NCI-H226 (cell line): Measurements from ENCODE around the gene RPEL1.
A peak's percentile ranks its signal among the peaks of the same experiment; 100 is the strongest.

Experiments used
- DNase-seq: peaks from one replicate; pipeline ENCODE4 v3.0.0-alpha.2; 2015

Gene RPEL1

GRCh38 chr10:103282961-103283360, 37.3 kb downstream of the RPEL1 start:
- no peak for DNase-seq

DNA sequence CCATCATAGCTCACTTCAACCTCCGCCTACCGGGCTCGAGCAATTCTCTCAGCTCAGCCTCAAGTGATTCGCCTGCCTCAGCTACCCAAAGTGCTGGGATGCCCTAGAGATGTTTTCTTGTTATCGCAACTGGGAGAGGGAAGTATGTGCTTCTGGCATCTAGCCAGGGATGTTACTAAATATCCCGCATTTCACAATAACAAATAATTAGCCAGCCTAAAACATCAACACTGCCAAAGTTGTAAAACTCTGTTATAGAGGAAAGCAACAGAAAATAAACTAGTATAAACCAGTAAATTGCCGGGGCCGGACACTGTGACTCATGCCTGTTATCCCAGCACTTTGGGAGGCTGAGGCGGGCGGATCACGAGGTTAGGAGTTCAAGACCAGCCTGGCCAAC, 38.5 kb downstream of the RPEL1 start:
- peak; percentile 71 for DNase-seq

GRCh38 chr10:103287992-103288391, 42.3 kb downstream of the RPEL1 start:
- DNase-seq = no peak

DNA sequence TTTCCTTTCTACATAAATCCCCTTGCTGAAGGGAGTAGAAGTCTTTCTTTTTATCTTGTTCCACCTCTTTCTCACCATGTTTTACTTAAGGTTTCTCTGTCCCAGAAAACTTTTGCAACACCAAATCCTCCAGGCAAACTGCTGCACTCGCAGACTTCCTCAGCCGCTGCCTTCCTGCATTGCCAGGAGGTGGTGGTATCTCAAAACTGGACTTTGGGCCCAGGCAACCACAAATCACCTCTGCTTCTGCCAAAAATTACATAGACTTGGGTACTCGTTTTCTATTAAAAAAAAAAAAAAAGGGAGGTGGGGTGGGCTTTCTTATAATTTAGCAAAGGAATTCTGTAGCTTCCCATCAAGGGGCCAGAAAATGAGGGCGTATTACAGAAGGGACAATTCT, 45.9 kb downstream of the RPEL1 start:
- no peak for DNase-seq

DNA sequence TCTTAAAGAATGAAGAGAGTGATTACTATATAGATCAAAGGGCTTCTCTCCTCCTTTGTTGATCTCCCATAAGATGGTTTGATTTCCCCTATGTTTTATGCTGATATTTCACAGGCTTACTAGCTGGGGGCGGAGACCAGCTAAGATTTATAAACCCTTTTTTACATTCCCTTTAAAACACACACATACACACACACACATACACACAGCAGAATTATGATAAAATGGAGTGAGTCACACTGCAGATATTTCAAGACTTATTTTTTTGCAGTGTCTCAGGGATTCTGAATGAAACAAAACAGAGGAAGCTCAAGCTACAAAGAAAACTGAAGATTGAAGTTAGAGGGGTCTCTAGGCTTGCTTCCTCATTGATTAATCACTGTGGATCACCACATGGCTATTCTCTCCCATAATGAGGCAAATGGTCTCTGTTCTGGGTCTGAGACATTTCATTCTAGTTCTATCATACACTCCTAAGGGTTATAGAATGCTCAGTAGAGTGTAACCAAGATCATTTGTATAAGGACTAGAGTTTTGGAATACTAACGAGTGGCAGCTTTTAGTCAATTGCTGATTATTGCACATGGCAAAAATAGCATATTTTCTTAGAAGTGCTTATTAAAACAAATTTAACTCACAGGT, 49.8 kb downstream of the RPEL1 start:
- DNase-seq = peak; percentile 84
